WERI-Rb-1 (cell line): ENCODE measurements around the gene GAL3ST3.
A peak's percentile ranks its signal among the peaks of the same experiment; 100 is the strongest.

ENCODE experiments used
- DNase-seq: peaks from one replicate; pipeline ENCODE4 v3.0.0-alpha.2; 2020
- H3K27ac ChIP-seq: fragments of 250-450 bp; sonication (Bioruptor Pico); 2 replicates; pipeline ENCODE4 v1.5.1; 2020; ENCODE audit warnings: mild to moderate bottlenecking, moderate library complexity
- H3K27me3 ChIP-seq: fragments of 250-450 bp; sonication (Bioruptor Pico); 2 replicates; pipeline ENCODE4 v1.5.1; 2021; ENCODE audit warnings: mild to moderate bottlenecking, low read depth, moderate library complexity; ENCODE audit not compliant: insufficient read depth, severe bottlenecking
- H3K36me3 ChIP-seq: fragments of 250-450 bp; sonication (Bioruptor Pico); 2 replicates; pipeline ENCODE4 v1.5.1; 2020; ENCODE audit warnings: mild to moderate bottlenecking, moderate library complexity
- H3K4me3 ChIP-seq: 2 replicates; pipeline ENCODE4 v1.5.1; 2011; ENCODE audit warnings: low read depth, mild to moderate bottlenecking, control low read depth, low read length
- H3K9me3 ChIP-seq: fragments of 250-450 bp; sonication (Bioruptor Pico); 2 replicates; pipeline ENCODE4 v1.5.1; 2021; ENCODE audit warnings: mild to moderate bottlenecking, moderate library complexity; ENCODE audit not compliant: severe bottlenecking
- CTCF ChIP-seq: IDR thresholded peaks from 2 replicates; pipeline ENCODE4 v1.5.1; 2011; ENCODE audit warnings: low read depth, mild to moderate bottlenecking, control low read depth, inconsistent platforms, low read length

Gene GAL3ST3

GRCh38 chr11:66071381-66071801, 22.4 kb upstream of the GAL3ST3 start:
- Histone ChIP-seq H3K9me3 (no peaks in the 10 kb centered on the region), H3K27ac (peak overlapping the region; percentile 85), H3K36me3 (peaks cover 58% of the 10 kb centered on the region), H3K27me3 (no peaks in the 10 kb centered on the region), H3K4me3 (peak overlapping the region; percentile 78)
- DNase-seq = no peak
- TF ChIP-seq CTCF = no peak

DNA sequence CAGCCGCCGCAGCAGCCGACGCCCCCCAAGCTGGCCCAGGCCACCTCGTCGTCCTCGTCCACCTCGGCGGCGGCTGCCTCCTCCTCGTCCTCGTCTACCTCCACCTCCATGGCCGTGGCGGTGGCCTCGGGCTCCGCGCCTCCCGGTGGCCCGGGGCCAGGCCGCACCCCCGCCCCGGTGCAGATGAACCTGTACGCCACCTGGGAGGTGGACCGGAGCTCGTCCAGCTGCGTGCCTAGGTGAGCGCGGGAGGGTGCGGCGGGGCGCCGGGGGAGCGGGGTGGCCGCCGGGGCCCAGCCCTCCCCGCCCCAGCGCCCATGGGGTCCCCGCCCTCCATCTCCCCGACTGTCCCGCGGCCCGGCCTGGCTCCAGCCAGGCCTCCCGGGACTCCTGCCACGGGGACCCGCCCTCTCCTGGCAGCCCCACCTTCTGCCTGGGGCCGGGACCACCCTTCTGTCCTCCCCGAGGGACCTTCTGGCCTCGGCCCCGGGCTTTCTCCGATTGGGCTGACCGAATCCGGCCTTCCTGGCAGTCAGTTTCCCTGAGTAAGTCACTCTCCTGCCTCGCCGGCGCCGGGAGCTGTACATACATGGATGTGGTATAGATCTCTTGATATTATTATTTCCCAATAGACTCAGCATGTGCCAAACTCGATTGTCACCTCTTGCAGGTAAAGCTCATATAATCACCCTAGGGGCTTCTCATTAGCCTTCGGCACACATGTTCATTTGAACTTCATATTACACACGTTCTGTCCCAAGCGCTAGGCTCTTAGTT, 21.8 kb upstream of the GAL3ST3 start:
- no peaks in the 10 kb centered on the region for H3K27me3 ChIP-seq
- H3K9me3 ChIP-seq = no peaks in the 10 kb centered on the region
- peaks cover 58% of the 10 kb centered on the region for H3K36me3 ChIP-seq
- DNase-seq = peak; percentile 22
- peak overlapping the region; percentile 85 for H3K27ac ChIP-seq
- TF ChIP-seq CTCF = no peak
- H3K4me3 ChIP-seq = peak overlapping the region; percentile 78

DNA sequence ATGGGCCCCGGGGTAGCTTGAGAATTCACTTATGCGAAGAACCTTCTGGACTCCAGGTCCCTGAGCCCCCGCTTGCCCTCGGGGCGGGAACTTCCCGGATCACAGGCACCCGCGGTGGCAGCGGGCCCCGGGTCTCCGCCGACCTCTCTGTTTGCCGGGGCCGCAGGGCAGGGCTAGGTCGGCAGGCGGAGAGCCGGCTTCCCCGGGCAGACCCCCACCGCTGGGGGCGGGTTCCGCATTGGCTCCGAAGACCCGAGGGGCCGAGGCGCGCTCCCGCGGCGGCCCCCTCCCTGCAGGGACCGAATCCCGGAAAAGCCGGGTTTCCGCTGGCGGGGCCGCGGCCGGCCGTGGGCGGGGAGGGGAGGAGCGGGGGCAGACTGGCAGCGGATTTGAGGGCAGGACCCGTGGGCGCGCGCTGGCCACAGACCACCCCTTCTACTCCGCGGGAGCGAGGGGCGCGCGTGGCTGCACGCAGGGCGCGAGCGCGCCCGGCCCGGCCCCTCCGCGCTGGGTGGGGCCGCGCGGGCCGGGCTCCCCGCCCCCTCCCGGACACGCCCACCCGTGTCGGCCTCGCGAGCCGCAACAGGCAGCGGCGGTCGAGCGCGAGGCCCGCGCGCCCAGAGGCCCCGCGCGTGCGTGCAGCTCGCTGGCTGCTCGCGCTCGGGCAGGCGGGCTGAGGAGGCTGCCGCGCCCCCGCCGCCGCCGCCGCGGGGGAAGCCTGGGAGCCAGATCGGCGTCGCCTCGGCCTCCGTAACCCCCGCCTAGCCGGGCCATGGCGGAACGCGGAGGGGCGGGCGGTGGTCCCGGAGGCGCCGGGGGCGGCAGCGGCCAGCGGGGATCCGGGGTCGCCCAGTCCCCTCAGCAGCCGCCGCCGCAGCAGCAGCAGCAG, 21.0 kb upstream of the GAL3ST3 start, which contains the start of gene PACS1:
Gene PACS1 (plus strand): TSS at position 558 of the 889 bp plus-strand sequence. CDS start 215 bp downstream, at position 773.
- H3K36me3 ChIP-seq = peaks cover 62% of the 10 kb centered on the region

DNA sequence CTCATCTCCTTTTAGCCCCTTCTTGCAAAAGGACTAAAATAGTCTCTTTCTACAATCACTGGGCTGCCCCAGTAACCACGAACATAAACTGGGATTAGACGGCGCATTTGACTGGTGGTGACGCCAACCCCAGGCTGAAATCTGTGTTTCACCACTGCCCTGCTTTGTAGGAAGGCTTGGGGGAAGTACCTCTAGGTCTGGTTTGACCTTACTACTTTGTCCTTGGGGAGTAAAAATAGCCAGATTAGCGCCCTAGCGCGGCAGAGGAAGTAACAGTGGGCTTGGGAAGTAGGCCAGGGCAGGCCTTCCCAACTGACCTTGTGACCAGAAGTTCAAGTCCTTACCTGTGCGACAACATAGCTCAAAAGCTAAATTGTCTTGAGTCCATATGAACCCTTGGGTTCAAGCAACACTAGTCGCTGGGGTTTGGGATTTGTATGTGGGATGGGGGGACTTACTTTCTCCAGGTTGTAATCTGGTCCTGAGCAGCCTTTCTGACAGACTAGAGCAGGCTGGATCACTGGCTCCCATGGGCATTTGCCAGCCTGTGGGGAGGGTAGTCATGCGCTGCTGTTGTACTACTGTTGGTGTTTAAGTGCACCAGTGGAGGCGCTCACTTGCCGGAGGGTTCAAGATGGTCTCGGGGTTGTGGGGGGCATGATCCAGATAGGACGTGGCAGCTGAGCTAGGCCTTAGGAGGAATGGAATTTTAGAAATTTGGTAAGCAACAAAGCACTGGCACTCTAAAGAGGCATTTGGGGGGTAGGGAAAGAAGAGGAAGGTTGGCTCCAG, 20.2 kb upstream of the GAL3ST3 start:
- Histone ChIP-seq H3K4me3 (peak overlapping the region; percentile 42), H3K9me3 (no peaks in the 10 kb centered on the region), H3K27ac (peak overlapping the region; percentile 92), H3K27me3 (no peaks in the 10 kb centered on the region), H3K36me3 (peaks cover 66% of the 10 kb centered on the region)
- DNase-seq = peak; percentile 71
- no peak for TF ChIP-seq CTCF

More for the DNA sequence above, 21.0 kb upstream of the GAL3ST3 start, which contains the start of gene PACS1:
- Histone ChIP-seq H3K27ac (peak within 1 kb of the TSS; percentile 92), H3K9me3 (no peaks in the 10 kb centered on the region), H3K4me3 (peak within 1 kb of the TSS; percentile 78), H3K27me3 (no peaks in the 10 kb centered on the region)
- TF ChIP-seq CTCF = no peak
- peak; percentile 81 for DNase-seq

DNA sequence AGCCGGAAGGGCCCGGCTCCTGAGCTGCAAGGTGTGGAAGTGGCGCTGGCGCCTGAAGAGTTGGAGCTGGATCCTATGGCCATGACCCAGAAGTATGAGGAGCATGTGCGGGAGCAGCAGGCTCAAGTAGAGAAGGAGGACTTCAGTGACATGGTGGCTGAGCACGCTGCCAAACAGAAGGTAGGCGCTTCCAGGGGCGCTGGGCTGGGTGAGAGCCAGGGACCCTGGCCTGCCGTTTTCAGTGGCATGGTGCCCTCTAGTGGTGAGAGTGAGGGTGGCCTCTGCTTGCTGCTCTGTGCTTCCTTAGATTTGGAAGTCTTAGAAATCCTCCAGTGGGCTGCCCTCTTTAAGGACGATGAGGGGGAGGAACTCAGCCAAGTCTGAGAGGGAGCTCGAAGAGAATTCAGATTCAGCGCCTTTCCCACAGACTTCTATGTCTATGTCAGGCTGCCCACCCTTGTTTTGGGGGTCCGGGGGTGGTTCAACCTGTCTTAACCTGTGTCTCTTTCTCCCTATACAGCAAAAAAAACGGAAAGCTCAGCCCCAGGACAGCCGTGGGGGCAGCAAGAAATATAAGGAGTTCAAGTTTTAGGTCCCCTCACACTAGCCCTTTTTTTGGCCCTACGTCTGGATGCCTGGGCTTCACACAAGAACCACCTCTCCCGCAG, 19.3 kb upstream of the GAL3ST3 start:
- TF ChIP-seq CTCF = peak; percentile 95
- Histone ChIP-seq H3K4me3 (no peak overlapping the region), H3K9me3 (no peaks in the 10 kb centered on the region), H3K27me3 (no peaks in the 10 kb centered on the region), H3K27ac (peak overlapping the region; percentile 92), H3K36me3 (peaks cover 71% of the 10 kb centered on the region)
- DNase-seq = peak; percentile 90
